SK-N-SH treated with all-trans-retinoic acid at 6 μM for 48 hours (cell line): Measurements from ENCODE around the gene CALML3.

Experiments used
- ARNTL ChIP-seq: fragments of 450-650 bp; formaldehyde crosslinking; IDR thresholded peaks from 2 replicates; pipeline ENCODE4 v1.5.0; 2020; ENCODE audit warnings: low read depth, mild to moderate bottlenecking, moderate library complexity, borderline replicate concordance
- GLIS3 ChIP-seq: fragments of 250-450 bp; sonication (Bioruptor Pico); IDR thresholded peaks from 2 replicates; pipeline ENCODE4 v1.5.0; 2020; ENCODE audit warnings: mild to moderate bottlenecking, moderate library complexity
- ISL1 ChIP-seq: fragments of 250-450 bp; sonication (Bioruptor Pico); IDR thresholded peaks from 2 replicates; pipeline ENCODE4 v2.1.2; 2022; ENCODE audit warnings: mild to moderate bottlenecking, moderate library complexity
- RARB ChIP-seq: fragments of 250-450 bp; sonication (Bioruptor Pico); IDR thresholded peaks from 2 replicates; pipeline ENCODE4 v1.8.0; 2021; ENCODE audit warnings: mild to moderate bottlenecking, moderate library complexity
- SNAI2 ChIP-seq: fragments of 250-450 bp; sonication (Bioruptor Pico); IDR thresholded peaks from 2 replicates; pipeline ENCODE4 v1.5.0; 2020; ENCODE audit warnings: mild to moderate bottlenecking, moderate library complexity
- TF ChIP-seq, protein P1 (sequence below): fragments of 250-450 bp; sonication (Bioruptor Pico); IDR thresholded peaks from 2 replicates; pipeline ENCODE4 v1.8.0; 2020; ENCODE audit warnings: mild to moderate bottlenecking, moderate library complexity, borderline replicate concordance
- TF ChIP-seq, protein P2 (sequence below): fragments of 250-450 bp; sonication (Bioruptor Pico); IDR thresholded peaks from 2 replicates; pipeline ENCODE4 v1.5.1; 2021; ENCODE audit warnings: mild to moderate bottlenecking, moderate library complexity
- TF ChIP-seq, protein P3 (sequence below): fragments of 250-450 bp; sonication (Bioruptor Pico); IDR thresholded peaks from 2 replicates; pipeline ENCODE4 v1.8.0; 2021; ENCODE audit warnings: low read depth, mild to moderate bottlenecking, moderate library complexity, borderline replicate concordance

DNA sequence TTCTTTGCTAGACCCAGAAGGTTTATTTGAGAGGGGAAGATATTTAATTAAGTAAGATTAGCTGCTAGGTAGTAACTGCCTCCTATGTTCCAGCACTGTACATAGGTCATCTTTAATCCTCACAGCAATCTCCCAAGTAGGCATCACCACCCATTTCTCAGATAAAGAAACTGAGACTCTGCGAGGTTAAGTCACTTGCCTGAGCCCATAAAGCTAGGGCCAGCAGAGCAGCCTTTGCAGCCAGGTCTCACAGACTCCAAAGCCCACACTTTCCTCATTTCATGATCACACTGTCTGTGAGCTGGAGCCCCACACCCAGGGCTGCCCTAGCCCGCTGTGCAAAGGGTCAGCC, 20.6 kb downstream of the CALML3 start:
- TF ChIP-seq ISL1 (CRISPR knock-in tag) = no peak
- TF ChIP-seq GLIS3 (CRISPR knock-in tag) = no peak
- no peak for TF ChIP-seq RARB (CRISPR knock-in tag)
- TF ChIP-seq, protein P1, sequence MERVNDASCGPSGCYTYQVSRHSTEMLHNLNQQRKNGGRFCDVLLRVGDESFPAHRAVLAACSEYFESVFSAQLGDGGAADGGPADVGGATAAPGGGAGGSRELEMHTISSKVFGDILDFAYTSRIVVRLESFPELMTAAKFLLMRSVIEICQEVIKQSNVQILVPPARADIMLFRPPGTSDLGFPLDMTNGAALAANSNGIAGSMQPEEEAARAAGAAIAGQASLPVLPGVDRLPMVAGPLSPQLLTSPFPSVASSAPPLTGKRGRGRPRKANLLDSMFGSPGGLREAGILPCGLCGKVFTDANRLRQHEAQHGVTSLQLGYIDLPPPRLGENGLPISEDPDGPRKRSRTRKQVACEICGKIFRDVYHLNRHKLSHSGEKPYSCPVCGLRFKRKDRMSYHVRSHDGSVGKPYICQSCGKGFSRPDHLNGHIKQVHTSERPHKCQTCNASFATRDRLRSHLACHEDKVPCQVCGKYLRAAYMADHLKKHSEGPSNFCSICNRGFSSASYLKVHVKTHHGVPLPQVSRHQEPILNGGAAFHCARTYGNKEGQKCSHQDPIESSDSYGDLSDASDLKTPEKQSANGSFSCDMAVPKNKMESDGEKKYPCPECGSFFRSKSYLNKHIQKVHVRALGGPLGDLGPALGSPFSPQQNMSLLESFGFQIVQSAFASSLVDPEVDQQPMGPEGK (CRISPR knock-in tag) = no peak
- no peak for TF ChIP-seq ARNTL (CRISPR knock-in tag)
- TF ChIP-seq, protein P2, sequence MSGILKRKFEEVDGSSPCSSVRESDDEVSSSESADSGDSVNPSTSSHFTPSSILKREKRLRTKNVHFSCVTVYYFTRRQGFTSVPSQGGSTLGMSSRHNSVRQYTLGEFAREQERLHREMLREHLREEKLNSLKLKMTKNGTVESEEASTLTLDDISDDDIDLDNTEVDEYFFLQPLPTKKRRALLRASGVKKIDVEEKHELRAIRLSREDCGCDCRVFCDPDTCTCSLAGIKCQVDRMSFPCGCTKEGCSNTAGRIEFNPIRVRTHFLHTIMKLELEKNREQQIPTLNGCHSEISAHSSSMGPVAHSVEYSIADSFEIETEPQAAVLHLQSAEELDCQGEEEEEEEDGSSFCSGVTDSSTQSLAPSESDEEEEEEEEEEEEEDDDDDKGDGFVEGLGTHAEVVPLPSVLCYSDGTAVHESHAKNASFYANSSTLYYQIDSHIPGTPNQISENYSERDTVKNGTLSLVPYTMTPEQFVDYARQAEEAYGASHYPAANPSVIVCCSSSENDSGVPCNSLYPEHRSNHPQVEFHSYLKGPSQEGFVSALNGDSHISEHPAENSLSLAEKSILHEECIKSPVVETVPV (CRISPR knock-in tag) = no peak
- no peak for TF ChIP-seq SNAI2 (CRISPR knock-in tag)
- TF ChIP-seq, protein P3, sequence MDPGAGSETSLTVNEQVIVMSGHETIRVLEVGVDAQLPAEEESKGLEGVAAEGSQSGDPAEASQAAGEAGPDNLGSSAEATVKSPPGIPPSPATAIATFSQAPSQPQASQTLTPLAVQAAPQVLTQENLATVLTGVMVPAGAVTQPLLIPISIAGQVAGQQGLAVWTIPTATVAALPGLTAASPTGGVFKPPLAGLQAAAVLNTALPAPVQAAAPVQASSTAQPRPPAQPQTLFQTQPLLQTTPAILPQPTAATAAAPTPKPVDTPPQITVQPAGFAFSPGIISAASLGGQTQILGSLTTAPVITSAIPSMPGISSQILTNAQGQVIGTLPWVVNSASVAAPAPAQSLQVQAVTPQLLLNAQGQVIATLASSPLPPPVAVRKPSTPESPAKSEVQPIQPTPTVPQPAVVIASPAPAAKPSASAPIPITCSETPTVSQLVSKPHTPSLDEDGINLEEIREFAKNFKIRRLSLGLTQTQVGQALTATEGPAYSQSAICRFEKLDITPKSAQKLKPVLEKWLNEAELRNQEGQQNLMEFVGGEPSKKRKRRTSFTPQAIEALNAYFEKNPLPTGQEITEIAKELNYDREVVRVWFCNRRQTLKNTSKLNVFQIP (CRISPR knock-in tag) = no peak
